Kidney epithelial cell (primary cell): ENCODE results near the gene SPARC. TPM values are rescaled to one million over a fixed set of nuclear protein-coding genes. Genes with fewer than 3 reads are reported as not detected.

ENCODE experiments used
- DNase-seq: peaks from one replicate; pipeline ENCODE4 v3.0.0-alpha.2; 2010; ENCODE audit warnings: low read depth
- H3K27me3 ChIP-seq: 2 replicates; pipeline ENCODE4 v1.6.0; 2011; ENCODE audit warnings: low read length; ENCODE audit not compliant: control insufficient read depth, insufficient read depth
- H3K36me3 ChIP-seq: 2 replicates; pipeline ENCODE4 v1.5.1; 2011; ENCODE audit warnings: low read length; ENCODE audit not compliant: control insufficient read depth, insufficient read depth
- H3K4me3 ChIP-seq: 2 replicates; pipeline ENCODE4 v1.5.1; 2011; ENCODE audit warnings: low read depth, mild to moderate bottlenecking, control low read depth, low read length
- CTCF ChIP-seq: IDR thresholded peaks from 2 replicates; pipeline ENCODE4 v1.5.1; 2011; ENCODE audit warnings: mild to moderate bottlenecking, moderate library complexity, low read length, control low read depth, inconsistent platforms; ENCODE audit not compliant: insufficient read depth, poor library complexity, severe bottlenecking
- total RNA-seq: library from RNA; depleted of rRNA; stranded (reverse); fragments of >200 nt; gene quantifications from 2 replicates; pipeline ENCODE4 v1.2.3, GENCODE V29; 2015

Gene SPARC
- total RNA-seq, 1 donor from 2014 or later, result 139 TPM

- Histone ChIP-seq H3K4me3 (no peak overlapping the region), H3K27me3 (no peaks in the 10 kb centered on the region), H3K36me3 (no peaks in the 10 kb centered on the region)
- TF ChIP-seq CTCF, result no peak
- no peak for DNase-seq
Measured at GRCh38 chr5:151657114-151657513, 29.6 kb downstream of the SPARC start.

- no peak for TF ChIP-seq CTCF
- Histone ChIP-seq H3K4me3 (no peak overlapping the region), H3K27me3 (no peaks in the 10 kb centered on the region), H3K36me3 (no peaks in the 10 kb centered on the region)
- no peak for DNase-seq
Measured at GRCh38 chr5:151656311-151656710, 30.4 kb downstream of the SPARC start.

DNA sequence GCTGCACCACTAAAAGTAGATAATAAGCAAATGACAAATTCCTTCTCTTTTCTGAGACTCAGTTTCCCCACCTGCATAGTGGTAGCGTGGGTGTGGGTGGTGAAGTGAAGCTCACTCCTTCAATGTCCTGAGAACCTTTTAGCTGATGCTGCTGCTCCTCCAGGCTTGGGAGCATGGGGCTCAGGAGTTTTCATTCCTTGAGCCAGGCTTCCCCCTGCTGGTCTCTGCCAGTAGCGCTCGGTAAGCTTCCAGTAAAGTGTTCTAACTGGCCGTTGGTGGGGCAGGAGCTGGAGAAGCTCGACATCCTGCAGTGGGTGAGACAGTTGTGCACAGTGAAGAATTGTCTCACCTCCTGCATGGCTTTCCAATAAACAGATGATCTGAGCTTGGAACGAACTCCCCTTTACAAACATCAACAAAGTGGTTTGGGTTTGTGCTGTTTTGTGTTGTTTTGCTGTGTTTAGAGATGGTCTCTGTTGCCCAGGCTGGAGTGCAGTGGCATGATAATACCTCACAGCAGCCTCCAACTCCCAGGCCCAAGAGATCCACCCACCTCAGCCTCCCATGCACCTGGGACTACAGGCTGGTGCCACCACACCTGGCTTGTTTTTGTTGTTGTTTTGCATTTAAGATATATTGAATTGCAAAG is 34.6 kb downstream of the SPARC start:
- no peaks in the 10 kb centered on the region for H3K27me3 ChIP-seq
- no peak overlapping the region for H3K4me3 ChIP-seq
- DNase-seq, result no peak

DNA sequence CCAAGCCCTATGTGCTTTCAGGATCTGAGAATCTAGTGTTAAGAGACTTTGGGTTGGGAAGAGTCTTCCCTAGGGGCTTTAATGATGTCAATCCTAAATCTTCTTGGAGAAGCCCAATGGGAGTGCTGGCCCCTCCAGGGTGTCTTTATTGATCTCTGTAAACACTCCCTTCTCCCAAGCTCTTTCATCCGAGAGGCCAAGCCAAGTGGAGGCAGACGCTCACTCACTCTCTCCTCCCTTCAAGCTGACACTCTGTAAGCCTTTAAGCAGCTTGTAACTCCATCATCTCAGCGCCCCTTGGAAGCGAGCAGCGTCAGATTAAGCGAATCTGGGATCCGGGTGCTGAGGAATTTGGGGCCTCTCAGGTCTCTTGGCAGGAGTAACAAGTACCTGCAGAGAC is 37.7 kb downstream of the SPARC start:
- TF ChIP-seq CTCF, result no peak
- H3K4me3 ChIP-seq, result no peak overlapping the region
- no peak for DNase-seq
- H3K27me3 ChIP-seq, result no peaks in the 10 kb centered on the region
- no peaks in the 10 kb centered on the region for H3K36me3 ChIP-seq

More for the DNA sequence above, 34.6 kb downstream of the SPARC start:
- no peaks in the 10 kb centered on the region for H3K36me3 ChIP-seq
- TF ChIP-seq CTCF, result peak; percentile 96

DNA sequence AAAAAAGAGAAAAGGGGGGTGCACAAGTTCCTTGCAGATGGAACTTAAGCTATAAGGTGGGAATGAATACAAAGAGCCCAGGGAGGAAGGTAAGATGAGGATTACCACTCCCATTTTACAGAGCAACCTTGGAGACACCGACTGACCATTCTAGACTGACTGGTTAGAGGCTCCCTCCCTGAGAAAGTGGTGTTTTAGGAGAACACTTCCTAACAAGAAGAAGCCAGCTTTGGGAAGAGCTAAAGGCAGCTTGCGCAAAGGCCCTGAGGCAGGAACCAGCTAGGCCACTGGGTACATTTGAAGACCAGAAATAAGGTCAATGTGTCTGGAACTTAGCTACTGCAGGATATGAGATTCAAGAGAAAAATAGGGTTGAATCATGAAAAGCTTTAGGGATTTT is 38.6 kb downstream of the SPARC start:
- Histone ChIP-seq H3K4me3 (no peak overlapping the region), H3K36me3 (no peaks in the 10 kb centered on the region), H3K27me3 (no peaks in the 10 kb centered on the region)
- TF ChIP-seq CTCF, result no peak
- no peak for DNase-seq

- DNase-seq, result no peak
- Histone ChIP-seq H3K27me3 (no peaks in the 10 kb centered on the region), H3K36me3 (no peaks in the 10 kb centered on the region), H3K4me3 (no peak overlapping the region)
- no peak for TF ChIP-seq CTCF
Measured at GRCh38 chr5:151647320-151647861, 39.3 kb downstream of the SPARC start.
